Measurements from ENCODE around the gene ATP2B1.
"Not testable (repeated sequence)": the region's sequence is repeated elsewhere in the genome, so short reads cannot be mapped to it uniquely, and the experiment has no call there.

Gene ATP2B1

DNA sequence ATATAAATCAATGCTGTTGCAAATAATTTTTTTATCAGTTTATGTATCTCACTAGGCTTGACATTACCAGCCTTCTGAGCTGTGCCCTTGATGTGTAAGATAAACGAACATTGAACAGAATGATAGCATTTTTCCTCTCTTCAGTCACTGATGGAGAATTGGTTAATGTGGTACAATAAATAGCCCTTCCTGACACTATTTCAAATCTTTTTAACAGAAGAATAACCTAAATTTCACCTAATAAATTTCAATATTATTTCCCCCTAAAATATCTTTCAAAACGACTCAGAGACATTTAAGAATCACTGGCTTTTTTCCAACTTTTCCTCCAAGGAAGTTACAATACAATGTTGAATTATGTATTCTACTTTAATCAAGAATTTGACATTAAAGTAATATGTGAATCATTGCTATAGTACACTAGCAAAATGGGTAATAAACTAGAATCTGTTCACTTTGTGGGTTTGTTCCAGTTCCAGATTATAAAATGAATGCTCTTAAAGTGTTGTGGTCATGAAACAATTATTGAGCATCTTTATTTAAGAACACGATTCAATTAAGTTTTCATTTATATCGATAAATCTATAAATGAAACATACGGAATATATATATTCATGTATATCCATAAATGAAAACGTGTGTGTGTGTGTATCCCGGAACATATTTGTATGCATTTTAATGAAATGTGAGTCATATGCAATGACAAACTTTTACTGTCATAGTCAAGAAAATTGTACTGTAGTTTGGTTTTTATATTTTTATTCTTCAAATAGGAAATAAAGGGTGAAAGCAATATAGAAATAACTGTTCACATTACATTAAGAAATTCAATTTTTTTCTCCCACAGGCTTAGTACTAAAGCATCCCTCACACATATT lies 2.5 kb upstream of the ATP2B1 start:
- DNase-seq = no peak

DNA sequence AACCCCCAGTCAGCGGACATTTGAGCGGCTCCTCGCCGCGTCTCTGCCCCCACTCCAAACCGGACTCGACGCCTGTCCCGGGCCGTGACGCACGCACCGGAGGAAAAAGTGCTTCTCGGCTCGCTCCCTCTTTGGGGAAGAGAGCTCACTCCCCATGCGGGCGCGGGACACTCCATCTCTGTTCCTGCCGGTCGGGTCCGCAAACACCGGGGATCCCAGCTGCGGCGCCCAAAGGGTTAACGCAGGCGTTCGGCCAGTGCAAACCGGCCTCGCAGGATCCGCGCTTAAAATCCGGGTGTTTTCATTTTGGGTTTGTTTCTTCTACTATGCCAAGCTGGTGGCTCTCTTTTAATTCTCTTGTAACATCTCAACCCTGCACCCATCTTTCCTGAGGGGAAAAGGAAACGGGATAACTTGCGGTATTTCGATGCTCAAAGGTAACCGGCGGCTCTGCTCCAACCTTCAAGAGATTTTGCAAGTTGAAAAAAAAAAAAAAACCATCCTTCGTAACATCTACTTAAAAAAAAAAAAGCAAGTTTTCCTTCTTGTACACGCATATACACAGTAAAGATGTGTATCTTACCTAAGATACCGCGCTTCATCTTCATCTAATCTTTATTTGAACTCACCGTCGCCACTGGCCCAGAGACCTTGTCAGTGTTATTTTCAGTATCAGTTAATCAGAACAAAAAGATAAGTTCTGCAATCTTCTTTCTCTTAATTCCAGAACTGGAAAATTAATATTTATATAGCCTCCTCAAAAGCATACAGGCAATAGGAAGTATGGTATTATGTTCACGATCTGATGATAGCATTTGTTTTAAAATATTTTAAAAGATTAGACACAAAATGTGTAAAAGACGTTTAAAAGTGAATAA lies 1.6 kb upstream of the ATP2B1 start:
- peak in 1 of 4 experiments; percentile 37 for DNase-seq

DNA sequence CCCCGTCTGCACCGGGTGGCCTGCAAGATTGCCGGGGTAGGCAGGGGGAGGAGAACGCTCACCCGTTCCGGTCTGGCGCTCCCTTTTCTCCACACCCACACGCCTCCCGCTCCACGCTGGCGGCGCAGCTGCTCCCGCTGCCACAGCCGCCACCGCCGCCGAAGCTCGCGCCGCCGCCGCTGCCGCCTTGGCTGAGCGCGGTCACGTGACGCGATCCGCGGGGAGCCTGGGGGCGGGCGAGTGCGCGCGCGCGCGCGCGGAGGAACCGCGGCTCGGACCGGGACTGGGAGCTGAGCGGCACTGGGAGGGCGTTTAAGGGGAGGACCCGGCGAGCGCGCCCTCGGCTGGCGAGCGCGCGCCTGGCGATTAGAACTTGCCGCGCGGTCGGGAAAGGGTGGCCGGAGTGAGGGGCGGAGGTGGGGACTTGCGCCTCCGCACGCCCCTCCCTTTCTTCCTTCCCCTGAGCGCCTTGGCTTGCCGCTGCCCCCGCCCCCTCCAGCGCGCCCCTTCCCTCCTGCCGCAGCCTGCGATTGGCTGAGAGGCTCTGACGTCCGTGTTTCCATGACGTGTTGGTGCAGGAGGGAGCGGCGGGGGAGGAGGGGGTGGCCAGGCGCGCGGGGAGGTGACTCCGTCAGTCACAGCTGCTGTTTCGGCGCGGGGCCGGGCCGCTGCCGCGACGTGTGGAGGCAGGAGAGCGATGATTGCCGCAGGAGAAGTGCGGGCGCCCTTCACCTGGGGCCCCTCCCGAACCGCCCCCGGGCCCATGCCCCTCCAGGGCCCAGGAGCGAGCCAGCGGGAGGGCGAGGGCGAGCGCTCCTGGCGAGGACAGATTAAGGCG lies 738 bp upstream of the ATP2B1 start:
- DNase-seq = peak; percentile 98 to 99 (median 98)

DNA sequence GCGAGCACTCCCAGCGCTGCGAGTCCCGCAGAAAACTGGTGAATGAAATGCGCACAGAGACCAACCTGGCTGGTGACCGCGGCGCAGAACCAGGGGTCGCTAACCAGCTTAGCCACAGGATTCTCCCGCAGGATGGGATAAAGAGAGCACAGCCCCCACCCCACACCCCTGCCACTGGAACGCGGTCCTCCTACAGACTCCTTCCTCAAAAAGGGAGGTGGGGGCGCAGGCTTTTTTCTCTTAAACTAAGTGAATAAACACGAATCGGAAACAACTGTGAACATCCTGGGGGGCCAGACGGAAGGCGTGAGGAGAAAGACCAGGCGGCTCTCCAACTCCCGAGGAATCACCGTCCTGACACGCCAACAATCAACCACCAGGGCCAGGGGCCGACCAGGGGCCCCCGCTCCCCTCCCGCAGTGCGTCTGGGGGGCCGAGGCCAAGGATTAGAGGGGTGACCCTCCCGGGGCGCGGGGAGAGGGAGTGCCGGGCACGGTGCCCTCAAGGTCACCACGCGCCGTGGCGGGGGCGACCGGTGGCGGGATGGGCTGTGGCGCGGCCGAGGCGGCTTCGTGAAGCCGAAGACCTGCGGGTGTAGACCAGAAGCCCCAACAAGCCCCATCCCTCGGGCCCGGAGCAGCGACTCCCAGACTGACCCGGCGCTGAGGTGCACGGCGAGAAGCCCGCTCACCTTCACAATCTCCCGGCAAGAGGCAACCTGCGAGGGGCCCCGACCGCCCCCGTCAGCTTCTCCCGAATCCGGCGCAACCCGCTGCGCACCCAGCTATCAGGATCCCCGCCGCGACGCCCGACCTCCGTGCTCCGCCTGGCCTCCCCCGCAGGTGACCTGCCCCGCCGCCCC lies 704 bp downstream of the ATP2B1 start:
- DNase-seq = peak; percentile 17 to 40 (median 34)

DNA sequence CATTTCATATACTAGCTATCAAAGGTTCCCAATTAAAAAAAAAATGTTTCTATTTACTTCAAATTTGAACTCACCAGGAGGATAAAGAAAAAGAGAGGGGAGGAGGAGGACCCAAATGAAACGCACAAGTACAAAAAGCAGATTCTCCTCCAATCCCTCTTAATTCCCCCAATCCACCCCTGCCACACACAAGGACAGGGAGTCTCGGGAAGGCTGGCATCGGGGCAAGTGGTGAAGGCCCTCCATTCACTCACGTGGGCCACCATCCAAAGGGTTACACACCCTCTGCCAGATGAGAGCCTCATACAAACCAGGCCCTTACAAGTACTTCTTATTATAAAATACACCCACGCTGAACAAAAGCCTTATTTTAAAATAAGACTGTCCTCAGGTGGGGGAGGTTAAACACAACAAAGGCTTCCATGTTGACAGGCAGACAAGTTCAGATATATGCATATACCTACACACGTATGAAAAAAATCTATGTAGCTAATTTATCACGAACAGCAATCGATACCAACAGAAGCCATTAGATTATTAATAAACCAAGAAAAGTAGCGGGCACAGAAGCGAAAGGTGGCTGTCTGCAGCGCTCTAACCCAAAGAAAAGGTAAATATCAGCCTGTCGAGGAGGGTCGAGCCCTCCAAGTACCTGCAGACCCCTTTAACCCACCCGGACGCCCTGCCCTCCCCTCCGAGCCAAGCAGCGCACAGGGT lies 1.5 kb downstream of the ATP2B1 start:
- DNase-seq = no peak

DNA sequence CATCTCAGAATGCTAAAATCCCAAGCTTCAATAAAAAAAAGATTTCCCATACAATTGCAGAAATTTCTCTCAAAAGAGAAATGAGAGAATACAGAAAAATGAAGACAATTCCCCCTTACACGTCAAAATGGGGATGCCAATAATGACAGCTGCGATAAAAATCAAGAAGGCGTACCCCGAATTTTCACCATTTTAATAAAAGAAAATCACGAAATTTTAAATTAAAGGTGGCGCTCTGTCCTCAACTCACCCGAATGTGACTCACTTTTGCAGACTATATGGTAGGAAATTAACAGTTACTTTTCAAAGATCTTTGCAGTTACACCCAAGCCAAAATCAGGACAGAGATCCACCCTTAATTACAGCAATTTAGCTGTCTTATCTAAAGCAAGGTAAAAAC lies 2.1 kb downstream of the ATP2B1 start:
- no peak for DNase-seq

DNA sequence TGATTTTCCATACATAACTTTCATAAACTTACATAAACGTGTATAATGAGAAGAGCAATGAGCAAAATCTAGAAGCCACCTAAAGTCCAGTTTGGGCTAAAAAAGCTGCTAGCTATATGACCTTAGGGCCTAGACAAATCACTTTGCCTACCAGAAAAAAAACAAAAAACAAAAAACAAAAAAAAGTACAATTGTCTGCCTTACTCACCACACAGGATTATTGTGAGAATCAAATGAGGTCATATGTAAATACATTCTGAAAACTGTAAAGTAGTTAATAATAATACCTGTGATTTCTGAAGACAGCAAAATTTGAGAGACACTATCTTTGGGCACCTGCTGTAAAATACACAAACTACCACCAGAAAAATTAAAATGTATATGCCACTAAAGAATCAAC lies 4.2 kb downstream of the ATP2B1 start:
- no peak for DNase-seq

DNA sequence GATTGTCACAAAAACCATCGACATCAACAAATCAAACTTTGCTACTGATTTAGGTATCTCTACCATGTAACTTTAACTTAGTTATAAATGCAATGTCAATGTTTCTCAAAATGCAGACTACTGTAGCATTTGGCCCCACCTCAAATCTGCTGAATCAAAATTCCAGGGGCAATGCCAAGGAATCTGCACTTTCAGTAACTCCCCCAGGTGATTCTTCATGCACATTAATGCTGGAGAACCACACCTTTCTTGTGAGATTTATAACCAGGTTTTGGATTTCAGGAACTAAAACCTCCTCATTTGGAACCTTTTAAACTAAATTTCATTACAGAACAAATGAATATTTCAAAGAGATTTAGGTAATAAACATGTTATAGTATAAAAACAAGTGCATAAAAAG lies 4.9 kb downstream of the ATP2B1 start:
- DNase-seq = no peak

DNA sequence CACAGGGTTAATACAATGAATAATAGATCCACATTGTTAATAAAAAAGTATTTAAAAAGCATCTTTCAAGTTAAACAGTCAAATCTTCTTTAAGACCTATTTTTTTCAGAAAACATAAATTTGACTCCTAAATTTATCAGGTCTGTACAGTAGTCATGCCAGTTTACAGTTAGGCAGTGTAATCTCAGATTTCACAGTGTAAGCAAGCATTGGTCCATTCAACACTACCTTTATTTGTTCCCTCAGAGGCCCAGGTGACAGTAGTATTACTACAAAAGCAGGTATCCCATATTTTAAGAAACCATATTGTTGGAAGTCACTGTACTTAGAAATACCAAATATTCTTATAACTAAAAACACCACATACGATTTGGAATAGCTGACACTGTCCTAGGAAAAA lies 6.1 kb downstream of the ATP2B1 start:
- DNase-seq = no peak

DNA sequence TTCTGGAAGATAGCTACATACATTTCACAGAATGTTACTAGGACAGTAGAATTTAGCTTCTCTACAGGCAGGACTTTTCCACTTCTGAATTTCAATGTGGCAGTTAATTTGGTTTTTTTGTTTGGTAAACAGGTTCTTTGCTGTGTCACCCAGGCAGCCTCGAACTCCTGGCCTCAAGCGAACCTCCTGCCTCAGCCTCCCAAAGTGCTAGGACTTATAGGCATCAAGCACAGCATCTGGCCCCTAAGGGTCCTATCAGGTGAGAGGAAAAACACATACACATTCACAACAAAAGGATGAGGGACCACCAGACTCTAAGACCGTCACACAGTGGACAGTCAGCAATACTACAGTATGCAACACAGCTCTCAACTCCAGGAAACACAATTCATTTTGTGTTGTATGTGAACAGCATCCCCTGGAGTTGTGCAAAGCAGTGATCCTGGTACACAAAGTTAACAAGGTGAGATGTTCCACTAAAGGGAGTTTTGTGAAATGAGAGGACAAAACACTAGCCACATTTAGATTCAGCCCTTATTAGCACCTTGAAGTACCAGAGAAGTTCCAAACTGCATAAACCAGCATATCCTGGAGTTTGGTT lies 6.9 kb downstream of the ATP2B1 start:
- no peak for DNase-seq

DNA sequence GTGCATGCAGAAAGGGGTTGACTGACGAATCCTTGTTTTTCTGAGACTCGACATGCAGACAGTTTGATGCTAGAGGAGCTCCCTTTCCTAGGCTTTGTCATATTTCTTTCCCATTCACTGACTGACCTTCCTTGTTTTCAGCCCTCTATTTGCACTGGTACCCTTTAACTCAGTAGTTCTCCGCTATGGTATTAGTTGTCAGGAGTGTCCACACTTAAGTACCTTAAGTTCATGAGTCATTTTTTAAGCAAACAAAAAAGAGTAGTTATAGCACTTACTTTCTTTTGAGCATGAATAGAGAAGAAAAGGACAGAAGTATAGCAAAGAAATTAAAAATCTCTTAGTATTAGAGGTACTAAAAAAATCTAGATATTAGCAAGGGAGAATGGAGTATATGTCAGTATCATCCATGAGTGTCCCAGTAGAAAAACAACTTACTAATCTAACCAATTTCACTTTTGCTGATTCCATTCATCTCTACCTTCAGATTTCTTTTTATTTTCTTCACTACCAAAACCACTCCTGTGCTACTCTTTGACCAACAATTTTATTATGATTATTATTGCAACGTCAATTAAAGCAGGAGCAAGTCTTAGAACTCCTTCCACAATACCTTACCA lies 8.3 kb downstream of the ATP2B1 start:
- no peak for DNase-seq

DNA sequence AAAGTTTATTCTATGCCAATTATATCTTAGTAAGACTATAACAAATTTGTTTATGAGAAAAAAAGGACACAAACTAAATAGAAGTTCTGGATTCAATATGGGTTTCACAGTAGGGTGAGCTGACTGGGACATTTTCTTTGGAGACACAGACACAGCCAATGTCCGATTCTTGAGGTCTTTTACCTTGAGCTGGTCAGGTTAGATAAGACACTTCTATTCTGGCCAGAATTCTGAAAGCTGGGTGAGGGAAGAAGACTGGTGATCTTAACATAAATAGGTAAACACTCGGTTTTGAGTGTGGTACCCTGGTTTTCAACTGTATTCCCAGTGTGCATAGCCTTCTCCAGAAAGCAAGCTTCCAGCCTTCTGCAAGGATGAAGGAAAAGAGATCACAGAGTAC lies 10.0 kb downstream of the ATP2B1 start:
- DNase-seq = no peak

DNA sequence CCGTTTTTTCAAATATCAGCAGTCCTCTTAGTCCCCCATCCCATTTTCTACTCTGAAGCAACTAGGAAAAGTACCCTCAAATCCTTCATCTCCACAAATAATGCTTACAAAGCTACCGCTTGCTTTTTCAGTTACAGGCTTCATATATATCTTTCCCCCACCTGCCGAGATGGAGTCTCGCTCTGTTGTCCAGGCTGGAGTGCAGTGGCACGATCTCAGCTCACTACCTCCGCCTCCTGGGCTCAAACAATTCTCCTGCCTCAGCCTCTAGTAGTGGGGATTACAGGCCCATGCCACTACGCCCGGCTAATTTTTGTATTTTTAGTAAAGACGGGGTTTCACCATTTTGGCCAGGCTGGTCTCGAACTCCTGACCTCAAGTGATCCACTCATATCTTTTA lies 10.9 kb downstream of the ATP2B1 start:
- DNase-seq = not testable (repeated sequence)

DNA sequence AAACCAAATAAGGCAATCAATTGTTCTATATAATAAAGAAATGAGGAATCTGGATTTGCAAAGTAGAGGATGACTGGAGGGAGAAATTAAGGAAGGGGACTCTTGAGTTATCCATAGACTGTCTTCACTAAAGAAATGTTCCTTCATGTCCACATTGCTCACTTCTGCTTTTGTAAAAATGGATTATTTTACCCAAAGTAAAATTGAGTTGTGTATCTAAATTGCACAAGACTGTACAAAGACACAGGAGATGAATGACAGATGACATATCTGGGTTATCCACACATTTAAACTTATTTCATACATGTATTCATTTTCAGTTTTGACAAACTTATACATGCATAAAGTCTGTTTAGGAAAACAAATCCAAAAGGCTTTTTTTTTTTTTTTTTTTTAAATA lies 11.3 kb downstream of the ATP2B1 start:
- no peak for DNase-seq

DNA sequence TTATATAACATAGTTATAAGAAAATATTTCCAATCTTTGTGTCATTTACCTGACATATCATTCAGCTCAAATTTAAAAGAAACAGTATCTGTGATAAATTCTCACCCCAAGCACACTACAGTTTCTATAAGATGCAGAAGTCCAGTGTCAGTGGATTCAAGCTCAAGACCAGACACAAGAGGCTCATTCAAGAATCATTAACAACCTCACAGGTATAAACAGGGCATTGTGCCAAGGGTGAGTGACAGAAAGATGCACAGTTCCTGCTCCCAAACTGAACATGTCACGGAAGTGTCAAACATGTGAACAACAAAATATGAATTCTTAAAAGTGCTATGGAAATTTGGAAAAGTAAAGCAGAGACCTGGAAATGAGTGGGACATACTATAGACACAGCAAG lies 12.8 kb downstream of the ATP2B1 start:
- DNase-seq = no peak

DNA sequence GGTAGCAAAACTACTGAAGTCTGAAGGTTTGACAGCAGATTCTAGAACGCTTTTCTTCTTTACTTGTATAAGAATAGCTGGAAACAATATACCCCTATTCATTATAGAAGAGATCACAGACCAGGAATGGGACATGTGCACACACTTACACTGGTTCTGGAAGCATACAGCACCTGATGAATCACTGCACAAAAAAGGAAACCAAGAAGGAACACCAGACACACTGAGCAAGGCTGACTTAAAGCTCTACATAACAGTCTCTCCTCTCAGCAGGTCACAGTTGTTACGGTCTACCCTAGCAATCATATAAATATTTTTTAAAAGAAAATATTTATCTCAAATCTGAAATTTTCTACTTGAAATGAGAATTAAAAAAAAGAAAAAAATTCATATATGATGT lies 13.5 kb downstream of the ATP2B1 start:
- DNase-seq = no peak

DNA sequence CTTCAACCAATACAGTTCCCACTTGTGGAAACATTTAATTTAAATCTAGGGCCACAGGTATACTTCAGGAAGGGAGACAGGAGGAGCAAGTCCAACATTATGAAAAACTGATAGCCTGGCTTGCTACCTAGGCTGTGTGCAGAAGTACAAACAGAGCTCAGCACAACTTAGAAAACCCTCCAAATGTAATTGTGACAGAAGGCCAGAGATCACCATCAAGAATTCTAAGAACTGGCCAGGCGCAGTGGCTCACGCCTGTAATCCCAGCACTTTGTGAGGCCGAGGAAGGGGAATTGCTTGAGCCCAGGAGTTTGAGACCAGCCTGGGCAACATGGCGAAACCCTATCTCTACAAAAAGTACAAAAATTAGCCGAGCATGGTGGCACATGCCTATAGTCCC lies 14.1 kb downstream of the ATP2B1 start:
- no peak for DNase-seq

DNA sequence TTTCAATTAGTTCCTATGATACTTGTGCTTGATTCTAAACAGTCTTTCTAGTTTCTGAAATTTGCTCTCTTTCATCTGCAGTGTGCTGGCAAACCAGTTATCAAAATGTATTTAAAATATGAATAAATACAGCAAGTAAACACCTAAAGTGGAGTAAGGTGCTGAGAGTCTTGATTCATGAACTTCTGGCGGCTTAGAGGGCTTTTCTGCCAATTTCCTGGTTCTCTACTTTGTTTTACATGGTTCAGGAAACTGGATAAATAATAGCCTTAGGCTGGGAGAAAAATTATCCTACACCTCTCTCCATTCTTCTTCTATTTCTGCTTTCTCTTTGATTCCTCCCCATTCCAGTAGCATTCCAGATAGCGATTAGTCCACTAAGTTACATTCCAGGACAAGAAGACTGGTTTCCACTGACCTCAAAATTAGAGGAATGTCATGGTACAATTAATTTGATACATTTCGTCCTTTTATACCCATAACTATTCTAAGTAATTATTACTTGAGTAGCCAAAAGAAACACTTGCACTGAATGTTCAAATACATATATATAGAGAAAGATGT lies 14.9 kb downstream of the ATP2B1 start:
- DNase-seq = no peak

DNA sequence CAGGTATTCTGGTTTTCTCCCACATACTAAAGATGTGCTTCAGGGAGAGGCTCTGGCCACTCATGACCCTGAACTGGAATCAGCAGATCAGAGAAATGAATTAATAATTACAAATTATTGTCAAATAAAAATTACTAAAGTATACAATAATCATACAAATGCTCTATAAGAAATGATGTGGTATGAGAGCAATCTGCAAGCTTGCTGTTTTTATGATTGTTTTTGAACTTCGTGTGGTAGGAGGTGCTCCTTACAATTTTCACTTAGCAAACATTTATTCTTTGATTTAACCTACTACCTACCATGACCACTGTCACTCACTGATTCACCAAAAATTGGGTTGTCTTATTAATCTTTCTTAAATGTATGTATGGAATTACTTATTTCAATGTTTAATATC lies 16.2 kb downstream of the ATP2B1 start:
- DNase-seq = no peak

DNA sequence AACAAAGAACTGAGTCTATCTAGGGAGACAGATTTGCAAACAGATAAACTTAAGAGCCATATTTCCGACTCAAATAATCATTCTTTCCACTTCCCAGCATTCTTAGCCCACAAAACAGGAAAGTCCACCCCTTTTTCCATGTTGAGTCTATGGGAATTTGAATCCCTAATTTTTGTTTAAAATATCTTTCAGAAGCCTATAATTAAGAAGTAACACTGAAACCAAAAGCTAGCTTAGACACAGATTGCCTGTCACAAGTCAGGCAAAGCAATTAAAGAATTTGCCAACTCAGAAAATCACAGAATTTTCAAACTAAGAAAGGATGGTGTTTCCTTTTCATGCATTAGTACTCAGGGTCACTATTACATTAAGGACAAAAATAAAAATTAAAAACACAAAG lies 17.0 kb downstream of the ATP2B1 start:
- DNase-seq = no peak

All from activated CD4-positive, CD25-positive, alpha-beta regulatory T cell (primary cell).